ENCODE data around the gene MED1. TPM values are rescaled to one million over a fixed set of nuclear protein-coding genes. Genes with fewer than 3 reads are reported as not detected.

Gene MED1
- total and polyA plus RNA-seq, 8 donors: 32.1 to 63.2 (median 55.9) TPM

DNA sequence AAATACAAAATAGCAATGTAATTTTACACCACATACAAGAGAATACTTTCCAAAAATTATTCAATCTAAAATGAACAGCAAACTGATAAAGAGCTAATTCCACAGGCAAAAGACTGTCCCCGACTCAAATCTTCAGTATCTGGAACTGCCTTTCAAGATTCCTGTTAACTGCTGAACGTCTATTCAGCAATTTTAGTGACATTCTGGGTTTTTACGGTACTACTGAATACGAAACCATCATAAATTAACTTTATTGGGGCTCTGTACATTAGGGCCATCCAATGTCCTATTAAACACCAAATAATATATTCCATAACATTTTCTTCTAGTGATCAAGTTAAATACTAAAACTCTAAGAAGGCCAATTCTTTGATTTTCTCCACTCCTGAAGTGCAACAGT is 51.3 kb downstream of the MED1 start:
- no peak for TF ChIP-seq CTCF (IDR thresholded peaks at IDR 0.05)
- Histone ChIP-seq H3K27ac (peak overlapping the region in 1 of 2 donors; percentile 90), H3K4me1 (peaks cover 4 to 31% of the 10 kb centered on the region in 2 donors), H3K27me3 (no peaks in the 10 kb centered on the region), H3K4me3 (peak overlapping the region in 1 of 2 donors; percentile 97), H3K9me3 (no peaks in the 10 kb centered on the region), H3K36me3 (no peaks in the 10 kb centered on the region)
- ATAC-seq (no peak), DNase-seq (no peak)
- intact Hi-C loops (cut with DNase I): no loop called here

GRCh38 chr17:39393736-39394135 is 57.3 kb downstream of the MED1 start:
- no peak overlapping the region for H3K4me3 ChIP-seq
- DNase-seq (no peak), ATAC-seq (no peak)
- H3K27ac ChIP-seq: no peak overlapping the region
- H3K4me1 ChIP-seq: peaks cover 0 to 3% of the 10 kb centered on the region in 2 donors
- no peaks in the 10 kb centered on the region for H3K9me3 ChIP-seq
- no peaks in the 10 kb centered on the region for H3K36me3 ChIP-seq
- intact Hi-C loops (cut with DNase I): no loop called here
- no peaks in the 10 kb centered on the region for H3K27me3 ChIP-seq
- no peak for TF ChIP-seq CTCF (IDR thresholded peaks at IDR 0.05)

DNA sequence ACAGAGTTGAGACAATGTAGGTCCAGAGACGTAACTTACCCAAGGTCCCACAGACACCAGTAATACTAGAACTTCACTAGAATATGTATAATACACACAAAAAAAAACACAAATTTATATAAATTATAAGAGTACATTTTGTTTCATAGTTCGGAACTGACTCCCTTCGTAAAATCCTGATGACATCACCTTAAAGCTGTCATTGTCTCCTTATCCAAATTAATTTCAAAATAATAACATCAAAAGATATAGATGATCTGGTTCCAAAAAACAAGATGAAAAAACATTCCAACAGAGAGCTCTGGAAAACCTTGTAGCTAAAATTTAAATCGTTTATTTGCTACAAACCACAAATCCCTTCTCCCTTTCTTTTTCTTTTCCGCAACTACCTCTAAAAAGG is 59.6 kb downstream of the MED1 start:
- ATAC-seq (no peak), DNase-seq (no peak)
- Histone ChIP-seq H3K4me1 (no peaks in the 10 kb centered on the region), H3K4me3 (no peak overlapping the region), H3K36me3 (peaks cover 0 to 10% of the 10 kb centered on the region in 2 donors), H3K27me3 (no peaks in the 10 kb centered on the region), H3K9me3 (no peaks in the 10 kb centered on the region), H3K27ac (no peak overlapping the region)
- intact Hi-C loops (cut with DNase I): no loop called here
- TF ChIP-seq CTCF (IDR thresholded peaks at IDR 0.05): no peak

DNA sequence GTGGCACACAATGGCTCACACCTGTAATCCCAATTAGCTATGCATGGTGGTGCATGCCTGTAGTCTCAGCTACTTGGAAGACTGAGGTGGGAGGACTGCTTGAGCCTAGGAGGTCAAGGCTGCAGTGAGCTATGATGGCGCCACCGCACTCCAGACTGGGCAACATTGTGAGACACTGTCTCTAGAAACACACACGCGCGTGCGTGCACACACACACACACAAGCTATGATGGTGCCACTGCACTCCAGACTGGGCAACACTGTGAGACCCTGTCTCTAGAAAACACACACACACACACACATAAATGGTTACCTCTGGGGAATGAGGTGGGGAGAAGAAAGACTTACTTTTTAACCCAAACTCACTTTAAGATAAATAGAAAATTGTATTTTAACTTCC is 66.0 kb downstream of the MED1 start:
- no peak for TF ChIP-seq CTCF (IDR thresholded peaks at IDR 0.05)

GRCh38 chr17:39380144-39380543 is 70.9 kb downstream of the MED1 start:
- no peaks in the 10 kb centered on the region for H3K9me3 ChIP-seq
- no peaks in the 10 kb centered on the region for H3K27me3 ChIP-seq
- H3K36me3 ChIP-seq: no peaks in the 10 kb centered on the region
- ATAC-seq (no peak), DNase-seq (no peak)
- no peak for TF ChIP-seq CTCF (IDR thresholded peaks at IDR 0.05)
- H3K4me1 ChIP-seq: peaks cover 0 to 7% of the 10 kb centered on the region in 2 donors
- intact Hi-C loops (cut with DNase I): no loop called here
- H3K27ac ChIP-seq: no peak overlapping the region
- H3K4me3 ChIP-seq: no peak overlapping the region

More for the DNA sequence above, 66.0 kb downstream of the MED1 start:
- no peaks in the 10 kb centered on the region for H3K4me1 ChIP-seq
- intact Hi-C loops (cut with DNase I): no loop called here
- H3K27ac ChIP-seq: no peak overlapping the region
- ATAC-seq: no peak
- no peaks in the 10 kb centered on the region for H3K9me3 ChIP-seq
- peaks cover 0 to 10% of the 10 kb centered on the region in 2 donors for H3K36me3 ChIP-seq
- no peak for DNase-seq
- no peaks in the 10 kb centered on the region for H3K27me3 ChIP-seq
- H3K4me3 ChIP-seq: no peak overlapping the region

Data from left lung (tissue), 10 donors.